Stimulated activated CD8-positive, alpha-beta memory T cell treated with anti-CD3 and anti-CD28 coated beads, Interleukin-7, amount 100 ng/mL, for 24 hours (primary cell): Measurements from ENCODE around the gene ADGRD2.

Source experiments
- DNase-seq: peaks from one replicate; pipeline ENCODE4 v3.0.0-alpha.2; 2020; ENCODE audit warnings: low read depth

ADGRD2 gene

DNA sequence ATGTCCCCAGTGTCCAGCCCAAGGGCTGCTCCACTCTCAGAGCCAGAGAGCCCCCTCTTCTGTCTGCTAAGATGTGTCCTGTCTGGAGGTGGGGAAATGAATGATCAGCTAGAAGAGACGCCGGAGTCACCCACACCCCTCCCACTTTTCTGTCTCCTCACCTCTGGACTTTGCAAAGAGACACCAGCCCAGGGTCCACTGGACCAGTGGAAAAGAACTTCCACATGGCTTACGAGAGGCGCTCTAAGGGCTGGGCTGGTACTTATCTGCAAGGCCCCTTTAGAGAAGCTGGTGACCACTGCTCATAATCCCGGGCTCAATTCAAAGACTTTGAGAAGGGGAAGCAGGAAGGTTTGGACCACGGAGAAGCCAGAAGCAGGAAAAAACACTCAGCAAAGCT, 47.8 kb downstream of the ADGRD2 start:
- no peak for DNase-seq

DNA sequence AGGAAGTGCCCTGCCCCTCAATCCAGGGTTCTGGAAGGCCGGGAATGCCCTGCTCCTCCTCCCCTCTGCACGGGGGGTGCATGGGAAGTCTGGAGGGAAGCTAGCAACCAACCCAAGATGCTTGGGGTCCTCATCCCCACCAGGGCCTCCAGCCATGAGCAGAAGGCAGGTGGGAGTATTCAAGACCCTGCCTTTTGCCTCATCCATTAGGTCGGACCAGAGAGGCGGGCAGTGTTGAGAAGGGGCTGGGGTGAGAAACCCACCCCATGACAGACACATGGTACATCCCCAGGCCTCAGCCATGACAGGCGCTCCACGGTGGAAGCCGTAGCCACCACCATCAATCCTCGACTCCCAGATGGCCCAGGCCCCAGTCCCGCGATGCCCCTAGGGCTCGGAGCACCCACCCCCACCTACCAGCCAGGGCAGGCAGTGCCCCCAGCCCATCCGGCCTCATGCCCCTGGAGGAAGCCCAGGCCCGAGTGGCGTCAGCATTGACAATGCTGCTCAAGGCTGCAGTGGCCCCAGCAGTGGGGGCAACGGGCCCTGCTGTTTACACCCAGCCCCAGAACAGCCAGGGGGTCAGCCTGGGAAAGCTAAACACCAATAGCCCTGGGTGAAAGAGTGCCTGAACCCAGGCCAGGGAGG, 48.4 kb downstream of the ADGRD2 start:
- DNase-seq, result no peak

DNA sequence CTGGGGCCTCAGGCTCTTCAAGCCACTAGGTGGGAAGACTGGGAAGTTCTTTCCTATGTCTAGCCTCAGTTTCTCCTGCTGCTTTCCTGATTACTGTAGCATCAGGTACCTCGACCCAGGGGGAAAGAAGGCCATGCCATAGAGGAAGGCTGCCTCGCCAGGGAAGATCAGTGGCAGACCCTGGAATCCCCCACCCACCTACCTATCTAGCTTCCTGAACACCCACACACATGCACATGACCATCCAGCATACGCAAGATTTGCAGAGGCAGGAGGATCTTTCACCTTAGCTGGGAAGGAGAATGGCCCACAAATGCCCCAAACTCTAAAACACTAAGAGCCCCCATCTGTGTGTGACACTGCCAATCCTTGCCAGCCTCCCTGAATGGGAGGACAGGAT, 49.0 kb downstream of the ADGRD2 start:
- DNase-seq, result no peak

DNA sequence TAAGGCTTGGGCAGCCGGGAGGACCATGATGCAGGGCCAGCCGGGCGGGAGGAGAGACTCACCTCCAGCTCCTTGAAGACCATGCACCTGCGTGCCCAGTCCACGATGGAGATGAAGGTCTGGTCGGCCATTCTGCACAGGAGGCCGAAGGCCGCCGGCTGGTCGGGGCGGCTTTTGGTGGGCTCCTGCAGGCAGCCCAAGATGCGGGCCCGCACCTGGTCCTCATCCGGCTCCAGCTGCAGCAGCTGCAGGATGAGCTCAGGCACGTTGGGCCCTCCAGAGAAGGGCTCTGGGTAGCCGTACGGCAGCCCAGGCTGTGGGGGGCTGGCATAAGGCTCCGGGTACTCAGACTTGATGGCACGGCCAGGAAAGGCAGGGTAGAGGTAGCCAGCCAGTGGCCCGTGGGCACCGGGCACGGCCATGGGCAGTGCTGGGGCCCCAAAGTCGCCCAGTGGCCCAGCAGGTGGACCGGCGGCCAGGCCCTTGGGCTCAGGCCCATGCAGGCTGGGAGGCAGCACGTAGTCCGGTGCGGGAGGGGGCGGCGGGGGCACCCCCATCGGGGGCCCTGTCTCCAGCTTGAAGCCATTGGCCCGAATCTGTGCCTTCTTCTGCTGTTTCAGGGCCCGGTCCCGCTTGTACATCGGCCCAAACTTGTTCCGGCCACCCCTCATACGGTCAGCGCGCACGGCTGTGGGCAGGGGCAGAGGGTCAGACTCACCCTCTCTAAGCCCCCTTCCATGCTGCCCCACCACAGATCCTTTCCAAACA, 50.0 kb downstream of the ADGRD2 start:
- no peak for DNase-seq

DNA sequence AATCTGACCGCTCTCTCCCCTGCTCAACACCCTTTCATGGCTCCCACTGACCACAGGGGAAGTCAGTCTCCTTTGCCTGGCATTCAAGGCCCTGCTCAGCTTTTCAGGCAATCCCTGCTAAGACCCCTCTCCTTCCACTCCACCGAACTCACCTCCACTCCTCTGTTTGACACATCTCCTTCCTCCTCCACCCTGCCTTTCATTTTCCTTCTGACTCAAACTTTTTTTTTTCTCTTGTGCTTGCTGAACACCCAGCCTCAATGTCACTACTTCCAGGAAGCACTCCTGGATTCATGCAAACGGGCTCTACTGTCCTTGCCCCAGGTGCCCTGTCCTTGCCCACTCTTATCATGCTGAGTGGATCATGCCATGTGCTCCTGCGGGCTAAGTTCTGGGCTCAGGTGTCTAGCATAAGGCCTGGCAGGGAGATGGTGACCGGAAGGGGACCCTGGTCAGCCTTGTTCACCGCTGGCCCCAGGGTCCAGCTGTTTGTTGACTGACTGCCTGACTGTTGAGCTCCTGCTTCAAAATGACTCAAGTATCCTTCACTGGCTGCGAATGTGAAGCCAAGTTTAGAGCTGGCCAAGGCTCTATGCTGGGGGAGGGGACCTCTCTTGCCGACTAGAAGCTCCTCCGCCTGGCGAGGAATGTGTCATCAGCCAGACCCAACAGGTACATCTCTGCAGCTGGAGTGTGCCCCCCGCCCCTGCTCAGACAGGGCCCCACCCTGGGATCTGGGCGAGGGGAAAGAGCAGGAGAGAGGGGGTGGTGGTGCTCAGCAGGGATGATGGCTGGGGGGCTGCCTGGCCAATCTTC, 50.8 kb downstream of the ADGRD2 start:
- no peak for DNase-seq

DNA sequence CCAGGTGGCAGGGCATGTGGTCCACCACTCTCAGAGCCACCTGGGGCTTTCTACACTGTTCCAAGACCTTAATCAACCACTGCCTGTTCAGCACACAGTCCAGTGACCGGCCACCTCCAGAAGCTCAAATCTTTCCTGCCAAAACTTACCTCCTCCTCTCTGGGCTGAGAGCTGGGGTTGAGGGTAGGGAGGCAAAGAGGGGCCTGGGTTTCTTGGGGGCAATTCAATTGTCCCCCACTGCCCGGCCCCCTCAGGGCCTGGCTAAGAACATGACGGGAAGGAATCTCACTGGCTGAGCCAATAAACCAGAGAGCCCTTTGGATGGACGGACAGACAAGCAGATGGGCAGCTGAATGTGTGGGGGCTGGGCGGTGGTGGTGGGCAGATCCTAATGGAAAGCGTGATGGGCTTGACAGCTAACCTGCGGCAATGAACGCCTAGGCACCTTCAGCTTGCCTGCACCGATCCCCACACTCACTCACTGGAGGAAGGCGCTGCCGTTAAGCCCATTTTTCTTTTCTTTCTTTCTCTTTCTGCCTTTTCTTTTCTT, 51.6 kb downstream of the ADGRD2 start:
- DNase-seq, result no peak

DNA sequence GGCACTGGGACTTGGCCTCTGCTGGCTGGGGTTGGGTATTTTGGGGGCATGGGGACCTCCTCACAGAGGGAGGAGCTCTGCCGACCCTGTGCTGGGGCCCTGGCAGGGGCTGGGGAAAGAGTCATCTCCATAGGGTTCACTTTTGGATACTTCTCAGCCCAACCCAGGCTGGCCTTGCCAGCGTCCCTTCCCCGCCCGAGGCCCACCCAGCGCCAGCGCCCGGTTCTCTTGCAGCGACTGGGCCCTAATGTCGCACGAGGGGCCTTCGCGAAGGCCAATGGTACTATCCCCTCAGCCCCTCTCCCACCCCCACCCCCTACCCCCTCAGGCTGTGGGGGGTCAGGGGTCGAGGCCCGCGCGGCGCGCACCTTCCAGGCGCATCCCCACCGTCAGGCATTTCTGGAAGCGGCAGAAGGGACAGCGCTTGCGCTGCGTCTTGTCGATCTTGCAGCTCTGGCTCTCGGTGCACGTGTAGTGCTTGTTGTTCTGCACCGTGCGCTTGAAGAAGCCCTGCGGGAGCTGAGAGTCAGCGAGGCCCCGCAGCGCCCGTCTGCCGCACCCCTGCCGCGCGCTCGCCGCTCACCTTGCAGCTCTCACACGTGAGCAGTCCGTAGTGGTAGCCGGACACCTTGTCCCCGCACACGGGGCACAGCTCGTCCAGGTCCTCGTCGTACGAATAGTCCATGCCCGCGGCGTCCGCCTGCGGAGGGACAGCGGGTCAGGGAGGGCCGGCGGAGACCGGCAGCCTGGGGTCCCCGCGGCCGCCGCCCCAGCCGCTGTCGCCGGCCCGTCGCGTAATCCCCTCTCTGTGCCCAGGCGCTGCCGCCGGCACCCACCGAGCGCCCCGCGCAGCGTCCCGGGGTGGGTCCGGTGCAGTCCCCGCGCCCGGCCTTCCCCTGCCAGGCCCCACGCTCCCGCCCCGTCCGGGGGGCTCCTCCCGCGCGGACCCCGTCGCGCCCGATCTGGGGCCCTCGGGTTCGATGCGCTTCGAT, 52.8 kb downstream of the ADGRD2 start:
- no peak for DNase-seq

DNA sequence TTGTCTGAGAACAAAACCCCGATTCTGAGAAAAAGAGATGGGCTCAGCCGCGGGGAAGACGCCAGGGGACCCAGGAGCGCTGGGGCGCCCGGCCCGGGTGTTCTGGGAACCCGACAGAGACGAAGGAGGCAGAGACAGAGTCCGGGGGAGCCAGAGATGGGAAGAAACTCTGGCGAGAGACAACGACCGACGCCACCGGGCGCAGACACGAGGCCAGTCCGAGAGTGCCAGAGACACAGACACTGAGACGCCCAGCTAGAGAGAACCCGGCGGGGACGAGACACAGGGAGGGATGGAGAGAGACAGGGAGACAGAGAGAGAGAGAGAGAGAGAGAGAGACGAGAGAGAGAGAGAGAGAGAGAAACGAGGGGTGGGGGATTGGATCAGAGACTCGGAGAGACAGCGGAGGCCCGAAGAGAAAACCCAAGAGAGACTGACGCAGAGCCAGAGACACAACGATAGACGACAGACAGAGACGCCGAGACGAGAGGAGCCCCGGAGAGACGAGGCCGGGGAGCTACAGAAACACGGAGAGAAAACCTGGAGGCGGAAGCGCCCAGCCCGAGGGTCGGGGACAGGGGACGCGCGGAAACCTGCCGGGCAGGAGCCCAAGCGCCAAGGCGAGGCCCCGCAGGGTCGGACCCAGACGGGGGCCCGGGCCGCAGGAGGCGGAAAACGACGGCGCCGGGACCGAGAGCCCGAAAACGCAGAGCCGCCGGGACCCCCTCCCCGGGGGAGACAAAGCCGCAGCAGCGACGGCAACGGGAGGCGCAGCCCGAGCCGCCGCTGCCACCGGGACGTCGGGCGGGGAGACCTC, 53.7 kb downstream of the ADGRD2 start:
- DNase-seq, result no peak

DNA sequence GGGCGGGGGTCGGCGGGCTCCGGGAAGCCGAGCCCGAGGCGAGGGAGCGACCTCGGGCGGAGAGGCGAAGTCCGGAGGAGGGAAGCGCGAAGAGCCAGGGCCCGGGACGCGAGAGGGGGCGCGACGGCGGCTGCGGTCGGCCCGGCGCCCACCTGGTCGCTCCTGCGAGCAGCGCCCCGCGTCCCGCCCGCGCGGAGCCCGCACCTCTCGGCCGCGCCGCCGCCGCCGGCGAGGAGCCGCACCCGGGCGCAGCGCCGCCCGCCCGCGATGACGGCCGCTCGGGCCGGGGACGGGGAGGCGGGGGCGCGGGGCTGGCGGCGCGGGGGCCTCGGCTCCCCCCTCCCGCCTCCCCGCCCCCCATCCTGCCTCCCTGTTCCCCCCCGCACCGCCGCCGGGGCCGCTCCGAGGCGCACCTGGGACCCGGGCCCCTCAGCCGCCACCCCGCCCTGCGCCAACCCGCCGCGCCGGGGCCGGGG, 54.3 kb downstream of the ADGRD2 start:
- no peak for DNase-seq

DNA sequence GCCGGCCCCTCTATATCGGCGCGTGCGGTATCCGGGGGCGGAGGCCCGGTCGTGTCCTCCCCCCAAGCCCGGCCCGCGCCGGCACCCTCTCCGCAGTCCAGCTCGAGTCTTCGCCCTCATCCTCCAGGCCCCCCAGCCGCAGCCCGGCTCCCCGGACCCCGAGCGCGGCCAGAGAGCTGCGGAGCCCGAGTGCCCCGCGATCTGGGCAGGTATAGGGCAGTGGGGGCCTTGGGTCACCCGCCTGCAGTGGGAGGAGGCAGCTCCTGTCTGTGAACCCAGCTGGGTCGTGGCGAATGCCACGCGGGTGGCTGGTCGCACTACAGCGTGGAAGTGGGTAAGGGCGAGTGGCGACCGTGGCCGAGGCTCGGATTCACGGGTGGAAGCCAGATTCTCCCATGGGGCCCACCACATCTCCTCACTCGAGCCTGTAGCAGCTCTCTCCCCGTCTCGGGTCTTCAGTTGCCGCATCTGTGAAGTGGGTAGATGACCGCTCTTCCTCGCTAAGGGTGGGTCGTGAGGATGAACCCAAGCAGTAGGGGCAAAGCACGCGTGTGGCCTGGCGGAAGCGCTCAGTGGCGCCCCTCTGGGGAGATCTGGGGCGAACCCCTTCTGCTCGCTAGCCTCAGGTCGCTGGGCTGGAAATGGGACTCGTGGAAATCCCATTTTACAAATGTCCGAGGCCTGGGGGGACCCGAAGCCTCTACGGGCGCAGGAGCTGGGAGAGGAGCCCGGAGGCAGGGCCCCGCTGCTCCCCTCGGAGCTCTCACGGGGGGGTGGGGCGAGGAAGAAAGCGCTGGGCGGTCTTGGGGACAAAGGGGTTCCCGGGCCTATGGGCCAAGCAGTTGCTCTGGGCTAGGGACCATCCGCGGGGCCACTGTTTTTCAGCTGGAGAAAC, 55.0 kb downstream of the ADGRD2 start:
- no peak for DNase-seq

DNA sequence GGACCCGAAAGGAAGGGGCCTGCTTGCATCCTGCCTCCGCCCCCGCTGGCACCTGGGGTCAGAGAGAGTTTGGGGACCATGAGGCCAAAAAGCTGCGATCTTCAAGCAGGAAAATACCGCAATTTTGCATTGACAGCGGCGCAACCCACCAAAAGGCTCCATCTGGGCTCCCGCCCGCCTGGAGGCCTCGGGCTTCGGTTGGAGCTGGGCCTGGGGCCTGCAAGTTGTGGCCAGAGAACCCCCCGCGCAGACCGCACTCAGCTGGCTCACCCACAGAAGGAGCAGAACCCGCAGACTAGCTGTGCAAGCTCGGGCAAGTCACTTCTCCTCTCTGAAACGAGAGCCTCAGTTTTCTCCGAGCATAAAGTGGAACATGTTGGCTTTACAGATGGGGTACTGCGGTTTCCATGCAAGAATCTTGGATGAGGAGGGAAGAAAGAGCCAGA, 55.7 kb downstream of the ADGRD2 start:
- no peak for DNase-seq

DNA sequence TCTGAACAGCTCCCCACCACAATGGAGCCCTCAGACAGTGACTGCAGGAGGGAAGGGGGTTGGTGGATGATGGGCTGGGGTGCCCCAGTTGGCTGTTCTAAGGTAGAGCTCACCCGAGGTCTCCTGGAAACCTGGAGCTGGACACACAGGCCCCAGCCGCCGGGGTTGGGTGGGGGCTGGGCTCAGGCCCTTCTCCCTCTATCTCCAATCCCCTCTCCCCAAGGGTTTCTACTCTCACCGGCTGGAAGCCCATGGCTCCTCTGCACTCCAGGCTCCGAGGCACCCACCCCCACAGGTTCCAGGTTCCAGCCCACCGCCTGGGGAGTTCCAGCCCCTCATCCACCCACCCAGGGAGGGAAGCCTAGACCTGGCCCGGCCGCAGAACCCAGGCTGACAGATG, 56.2 kb downstream of the ADGRD2 start:
- DNase-seq, result no peak

DNA sequence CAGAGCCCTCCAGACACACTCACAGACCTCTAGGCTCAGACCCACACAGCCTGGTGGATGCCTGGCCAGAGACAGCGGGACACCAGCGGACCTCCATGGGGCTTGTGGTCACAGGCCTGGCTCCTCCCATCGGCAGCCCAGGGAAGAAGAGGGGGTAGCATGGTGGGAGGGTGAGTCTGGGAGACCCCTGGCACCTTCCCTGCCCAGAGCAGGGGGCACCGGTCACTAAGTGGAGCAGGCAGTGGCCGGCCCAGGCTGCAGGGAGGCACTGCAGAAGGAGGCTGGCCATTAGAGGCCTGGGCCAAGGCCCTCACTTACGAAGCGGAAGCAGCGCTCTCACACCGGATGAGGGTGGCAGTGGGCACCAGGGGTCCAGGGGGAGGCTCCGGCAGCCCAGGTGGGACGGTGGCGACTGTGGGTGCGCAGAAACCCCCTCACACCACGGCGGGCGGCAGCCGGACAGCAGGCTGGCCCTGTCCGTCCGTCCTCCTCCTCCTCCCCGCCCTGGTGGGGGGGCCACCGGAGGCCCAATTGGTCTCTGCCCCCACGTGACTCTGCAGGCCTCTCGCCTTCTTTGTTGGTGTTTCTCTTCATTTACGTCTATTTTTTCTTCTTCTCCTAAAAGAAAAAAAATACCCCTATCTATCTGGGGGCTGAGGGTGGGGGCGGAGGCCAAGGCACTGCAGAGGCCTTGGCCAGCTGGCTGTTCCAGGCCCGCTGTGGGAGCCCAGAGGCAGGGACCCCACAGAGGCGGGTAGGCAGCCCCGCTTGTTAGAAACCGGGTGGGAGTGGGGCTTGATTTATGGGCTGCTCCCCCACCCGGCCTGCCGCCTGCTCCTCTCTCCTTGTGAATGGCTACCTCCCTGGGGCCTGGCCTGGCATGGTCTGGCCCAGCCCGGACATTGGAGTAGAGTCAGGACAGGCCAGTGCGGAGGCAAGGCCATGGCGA, 57.0 kb downstream of the ADGRD2 start, which contains the start of gene NR5A1:
NR5A1 (minus strand) TSS at position 469 of the 949 bp plus-strand sequence. CDS start 4,004 bp downstream, outside the sequence.
- DNase-seq, result no peak

DNA sequence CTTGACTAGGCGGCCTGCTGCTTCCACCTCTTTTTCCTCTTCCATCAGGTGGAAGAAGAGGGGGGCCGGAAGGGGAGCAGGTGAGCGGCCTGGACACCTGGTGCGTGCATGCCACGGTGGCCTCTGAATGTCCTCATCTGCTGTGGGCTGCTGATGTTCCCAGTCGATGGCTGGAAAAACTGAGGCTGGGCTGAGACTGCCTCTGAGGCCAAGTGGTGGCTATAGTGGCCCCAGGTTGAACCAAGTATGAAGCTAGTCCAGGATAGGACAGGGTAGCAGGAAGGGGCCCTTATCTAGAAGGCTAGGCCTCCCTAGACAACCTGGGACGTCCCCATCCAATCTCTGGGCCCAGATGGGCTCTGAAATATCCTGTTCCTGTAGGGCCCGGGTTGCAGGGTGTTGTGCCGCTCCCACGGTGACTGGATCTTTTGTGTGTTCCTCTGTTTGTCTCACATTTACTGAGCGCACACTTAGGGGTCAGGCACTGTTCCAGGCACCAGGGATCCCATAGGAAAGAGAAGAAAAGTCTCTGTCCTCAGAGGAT, 57.7 kb downstream of the ADGRD2 start:
- no peak for DNase-seq

DNA sequence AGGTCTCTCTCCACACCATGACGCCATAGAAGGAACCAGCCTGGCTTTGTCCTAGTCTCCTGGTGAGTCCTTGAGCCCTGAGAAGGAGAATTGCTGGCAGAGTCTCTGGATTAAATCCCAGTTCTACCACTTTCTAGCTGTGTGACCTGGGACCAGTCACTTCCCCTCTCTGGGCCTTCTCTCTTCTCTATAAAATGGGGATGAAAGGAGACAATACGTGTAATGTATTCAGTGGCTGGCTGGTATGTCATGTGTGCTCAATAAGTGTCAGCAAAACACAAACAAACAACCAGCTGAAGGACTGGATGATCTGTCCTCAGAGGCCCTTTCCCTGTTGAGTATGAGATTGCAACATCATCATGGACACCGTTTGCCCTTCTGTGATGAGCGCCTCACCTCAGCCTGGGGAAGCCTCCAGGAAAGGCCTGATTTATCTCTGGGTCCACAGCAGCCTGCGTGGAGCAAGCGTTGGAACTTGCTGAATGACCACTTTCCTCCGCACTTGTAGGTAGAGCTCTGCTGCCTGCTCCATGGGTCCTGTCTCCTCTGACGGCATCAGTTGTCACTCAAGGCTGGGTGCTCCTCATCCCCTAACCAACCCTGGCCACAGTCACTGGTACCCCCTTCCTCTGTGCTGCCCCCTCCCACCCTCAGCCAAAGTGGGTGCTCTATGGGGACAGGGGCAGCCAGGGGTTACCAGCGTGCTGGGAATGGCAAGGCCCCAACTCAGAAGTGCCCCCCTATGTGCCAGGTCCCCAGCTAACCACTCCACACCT, 60.6 kb downstream of the ADGRD2 start:
- DNase-seq, result no peak

DNA sequence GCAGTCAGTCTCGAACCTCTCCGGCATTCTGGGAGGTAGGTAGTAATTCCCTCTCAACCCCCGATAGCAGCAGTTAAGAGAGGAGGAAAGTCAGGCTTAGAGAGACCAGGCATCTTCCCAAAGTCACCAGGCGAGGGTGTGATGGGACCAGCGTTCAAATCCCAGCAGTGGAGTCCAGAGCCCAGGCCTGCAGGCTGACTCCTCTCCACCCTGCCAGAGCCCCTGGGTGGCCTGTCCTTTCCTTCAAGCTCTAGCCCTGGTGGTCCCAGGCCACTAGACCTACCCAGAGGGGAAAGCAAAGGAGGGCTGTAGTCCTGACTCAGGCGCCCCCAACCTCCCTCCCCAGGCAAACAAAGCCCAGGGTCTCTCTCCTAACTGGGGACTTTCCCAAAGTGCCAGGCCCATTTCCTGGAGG, 61.2 kb downstream of the ADGRD2 start:
- no peak for DNase-seq
